HepG2 (cell line): ENCODE data around the gene CCDC80. TPM values are rescaled to one million over a fixed set of nuclear protein-coding genes. Genes with fewer than 3 reads are reported as not detected.

Experiments used
- BHLHE40 ChIP-seq: IDR thresholded peaks from 2 replicates; pipeline ENCODE4 v1.6.1; 2011; ENCODE audit warnings: low read length, improper control_type of control experiment
- DPF2 ChIP-seq: sonication (generic); formaldehyde crosslinking; IDR thresholded peaks from 2 replicates; pipeline ENCODE4 v1.4.0; 2020; ENCODE audit warnings: mild to moderate bottlenecking, low read depth, missing genetic modification reagents, borderline replicate concordance
- HBP1 ChIP-seq: IDR thresholded peaks from 2 replicates; pipeline ENCODE4 v1.6.1; 2016; ENCODE audit warnings: low read depth, control low read depth
- HMG20A ChIP-seq: IDR thresholded peaks from 2 replicates; pipeline ENCODE4 v1.6.1; 2016; ENCODE audit warnings: borderline replicate concordance
- JUNB ChIP-seq: sonication (generic); formaldehyde crosslinking; IDR thresholded peaks from 2 replicates; pipeline ENCODE4 v1.8.0; 2022; ENCODE audit warnings: missing genetic modification reagents, mild to moderate bottlenecking, borderline replicate concordance
- MAFK ChIP-seq, 2 experiments: IDR thresholded peaks in 1 of 2; conservative IDR thresholded peaks in 1 of 2; 2 replicates each; pipeline ENCODE4 v1.6.1; 2011; ENCODE audit warnings: improper control_type of control experiment in 2 of 2, low read length in 2 of 2
- MTERF4 ChIP-seq: sonication (generic); formaldehyde crosslinking; IDR thresholded peaks from 2 replicates; pipeline ENCODE4 v1.8.0; 2023; ENCODE audit warnings: mild to moderate bottlenecking, missing genetic modification reagents
- MYPOP ChIP-seq: sonication (generic); formaldehyde crosslinking; IDR thresholded peaks from 2 replicates; pipeline ENCODE4 v1.8.1; 2023; ENCODE audit warnings: mild to moderate bottlenecking, moderate library complexity, missing genetic modification reagents
- PAXIP1 ChIP-seq: sonication (generic); formaldehyde crosslinking; conservative IDR thresholded peaks from 2 replicates; pipeline ENCODE4 v1.4.0; 2020; ENCODE audit warnings: mild to moderate bottlenecking, missing genetic modification reagents, moderate library complexity
- SAP130 ChIP-seq: IDR thresholded peaks from 2 replicates; pipeline ENCODE4 v1.6.1; 2016; ENCODE audit warnings: low read depth
- TRIM22 ChIP-seq: fragments of 450-650 bp; IDR thresholded peaks from 2 replicates; pipeline ENCODE4 v1.6.1; 2017
- YEATS4 ChIP-seq: sonication (generic); formaldehyde crosslinking; IDR thresholded peaks from 2 replicates; pipeline ENCODE4 v1.4.0; 2020; ENCODE audit warnings: missing genetic modification reagents, borderline replicate concordance
- ZBTB14 ChIP-seq: sonication (generic); formaldehyde crosslinking; IDR thresholded peaks from 2 replicates; pipeline ENCODE4 v1.4.0; 2020; ENCODE audit warnings: missing genetic modification reagents
- ZNF513 ChIP-seq: sonication (generic); formaldehyde crosslinking; conservative IDR thresholded peaks from 2 replicates; pipeline ENCODE4 v1.5.0; 2020; ENCODE audit warnings: missing genetic modification reagents
- ZNF790 ChIP-seq: sonication (generic); formaldehyde crosslinking; IDR thresholded peaks from 2 replicates; pipeline ENCODE4 v1.8.0; 2022; ENCODE audit warnings: missing genetic modification reagents, mild to moderate bottlenecking, borderline replicate concordance
- ZSCAN20 ChIP-seq: sonication (generic); formaldehyde crosslinking; IDR thresholded peaks from 2 replicates; pipeline ENCODE4 v1.4.0; 2020; ENCODE audit warnings: missing genetic modification reagents, mild to moderate bottlenecking, borderline replicate concordance
- polyA plus RNA-seq, 8 experiments: library from polyadenylated mRNA; depleted of rRNA in 3 of 8; stranded (reverse) in 7 of 8; unstranded in 1 of 8; fragments of >200 nt; fragmentation: Illumina TruSeq in 4 of 8; extraction: Trizol in 4 of 8; gene quantifications; 2 replicates each; pipeline versions ENCODE4 v1.2.1 to v1.2.3, GENCODE V29; 2011 to 2016; ENCODE audit warnings: low read depth in 4 of 8, missing spikeins in 1 of 8, mixed read lengths in 1 of 8; ENCODE audit not compliant: insufficient read depth in 1 of 8
- total RNA-seq, 5 experiments: library from RNA; depleted of rRNA; stranded (reverse); fragments of >200 nt; fragmentation: Illumina TruSeq; extraction: Trizol; gene quantifications; 2 replicates each; pipeline ENCODE4 v1.2.3, GENCODE V29; 2016; ENCODE audit warnings: low read depth in 1 of 5

CCDC80 gene
- total and polyA plus RNA-seq, 2 of the 13 experiments (the other 11 are each of a cell fraction or from before 2014, with no cell fraction given), result not detected

GRCh38 chr3:112561734-112562529 lies 79.0 kb downstream of the CCDC80 start, which contains the start of the genes ATG3 and SLC35A5 (continued):
- no peak for TF ChIP-seq DPF2 (CRISPR knock-in tag)
- TF ChIP-seq BHLHE40, result peak; percentile 99
- TF ChIP-seq JUNB (CRISPR knock-in tag), result no peak; the same call in 1 of the 2 replicates
- 0 out of 2 replicates have a peak, but pooled peaks have one; percentile 13 for TF ChIP-seq ZSCAN20 (CRISPR knock-in tag)
- TF ChIP-seq HMG20A, result no peak
- 0 out of 2 replicates have a peak, but pooled peaks have one; percentile 15 for TF ChIP-seq HBP1 (CRISPR knock-in tag)
- no peak for TF ChIP-seq TRIM22
- no peak; the same call in 1 of the 2 replicates for TF ChIP-seq MTERF4 (CRISPR knock-in tag)
- TF ChIP-seq ZNF790, result no peak; the same call in 1 of the 2 replicates
- TF ChIP-seq MYPOP (CRISPR knock-in tag), result peak; percentile 94
- peak; percentile 91 for TF ChIP-seq YEATS4
- no peak for TF ChIP-seq ZBTB14
- TF ChIP-seq MAFK (conservative IDR thresholded peaks at IDR 0.05 in 1 of 2, IDR thresholded peaks at IDR 0.05 in 1 of 2; ENCODE audit: low read length in 2 of 2), result no peak
- no peak for TF ChIP-seq ZNF513 (CRISPR knock-in tag)
- peak; percentile 65 for TF ChIP-seq PAXIP1
- TF ChIP-seq SAP130, result peak; percentile 89
